ENCODE results near the gene UHRF1.
"Not testable (repeated sequence)": the region's sequence is repeated elsewhere in the genome, so short reads cannot be mapped to it uniquely, and the experiment has no call there.

The UHRF1 gene

DNA sequence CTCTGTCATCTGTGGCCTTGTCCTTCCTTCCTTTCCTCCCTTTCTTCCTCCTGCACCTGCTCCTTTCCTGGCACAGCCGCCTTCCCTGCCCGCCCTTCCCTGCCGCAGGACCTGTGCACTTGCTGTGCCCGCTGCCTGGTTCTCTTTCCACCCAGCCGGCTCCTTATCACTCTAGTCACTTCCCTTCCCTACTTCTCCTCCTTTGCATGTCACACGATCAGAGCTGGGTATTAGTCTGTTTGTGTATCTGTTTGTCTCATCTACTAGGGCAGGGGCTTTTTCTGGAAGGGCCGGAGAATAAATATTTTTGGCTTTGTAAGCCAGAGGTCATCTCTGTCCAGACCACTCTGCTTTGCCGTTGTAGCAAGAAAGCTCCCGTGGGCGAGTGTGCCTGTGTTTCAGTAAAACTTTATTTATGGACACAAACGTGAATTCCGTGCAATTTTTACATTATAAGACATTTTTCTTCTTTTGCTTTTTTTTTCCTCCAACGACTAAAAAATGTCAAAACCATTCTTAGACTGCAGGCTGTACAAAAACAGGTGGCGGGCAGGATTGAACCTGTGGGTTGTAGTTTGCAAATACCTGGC lies 65.7 kb downstream of the UHRF1 start:
- no peak for DNase-seq

- not testable (repeated sequence) for DNase-seq
Observed at GRCh38 chr19:4975601-4976000, 66.3 kb downstream of the UHRF1 start.

DNA sequence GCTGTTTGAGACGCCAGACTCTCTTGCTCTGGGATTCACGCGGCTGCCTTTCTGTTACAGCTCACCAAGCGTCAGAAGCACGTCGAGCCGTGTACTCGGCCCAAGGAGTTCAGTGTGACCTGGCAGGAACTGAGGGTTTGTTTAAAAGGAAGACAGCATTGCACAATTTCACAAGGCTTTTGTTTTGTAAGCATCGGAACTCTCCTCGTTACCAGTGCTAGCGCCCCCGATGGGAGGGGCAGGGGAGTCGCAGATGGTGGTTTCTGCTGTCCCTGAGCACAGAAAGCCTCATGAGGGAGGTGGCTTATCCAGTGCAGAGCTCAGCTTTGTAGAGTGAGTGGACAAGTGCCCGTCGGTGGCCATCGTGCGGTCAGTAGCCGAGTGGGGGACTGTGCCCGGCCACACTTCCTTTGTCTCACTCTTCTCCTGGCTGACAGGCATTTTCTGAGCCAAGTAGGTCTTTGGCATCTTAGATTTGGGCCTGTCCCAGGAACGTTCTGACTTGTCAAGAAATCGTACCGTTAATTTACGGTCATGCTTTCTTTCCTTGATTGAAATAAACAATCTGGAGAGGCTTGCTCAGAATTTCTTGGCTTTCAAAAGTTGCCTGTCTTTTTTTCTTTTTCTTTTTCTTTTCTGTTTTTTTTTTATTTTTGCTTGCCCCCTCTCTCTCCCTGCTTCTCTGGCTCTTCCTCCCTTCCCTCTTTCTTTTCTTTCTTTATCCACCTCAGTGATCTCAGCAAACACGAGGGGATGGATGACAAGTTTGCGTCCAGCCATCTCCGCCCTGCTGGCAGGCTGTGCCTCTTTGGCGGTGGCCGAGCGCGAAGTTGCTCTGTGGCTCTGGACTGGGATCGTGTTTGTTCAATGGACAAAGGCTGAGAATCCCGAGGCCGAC lies 67.3 kb downstream of the UHRF1 start:
- DNase-seq = no peak

DNA sequence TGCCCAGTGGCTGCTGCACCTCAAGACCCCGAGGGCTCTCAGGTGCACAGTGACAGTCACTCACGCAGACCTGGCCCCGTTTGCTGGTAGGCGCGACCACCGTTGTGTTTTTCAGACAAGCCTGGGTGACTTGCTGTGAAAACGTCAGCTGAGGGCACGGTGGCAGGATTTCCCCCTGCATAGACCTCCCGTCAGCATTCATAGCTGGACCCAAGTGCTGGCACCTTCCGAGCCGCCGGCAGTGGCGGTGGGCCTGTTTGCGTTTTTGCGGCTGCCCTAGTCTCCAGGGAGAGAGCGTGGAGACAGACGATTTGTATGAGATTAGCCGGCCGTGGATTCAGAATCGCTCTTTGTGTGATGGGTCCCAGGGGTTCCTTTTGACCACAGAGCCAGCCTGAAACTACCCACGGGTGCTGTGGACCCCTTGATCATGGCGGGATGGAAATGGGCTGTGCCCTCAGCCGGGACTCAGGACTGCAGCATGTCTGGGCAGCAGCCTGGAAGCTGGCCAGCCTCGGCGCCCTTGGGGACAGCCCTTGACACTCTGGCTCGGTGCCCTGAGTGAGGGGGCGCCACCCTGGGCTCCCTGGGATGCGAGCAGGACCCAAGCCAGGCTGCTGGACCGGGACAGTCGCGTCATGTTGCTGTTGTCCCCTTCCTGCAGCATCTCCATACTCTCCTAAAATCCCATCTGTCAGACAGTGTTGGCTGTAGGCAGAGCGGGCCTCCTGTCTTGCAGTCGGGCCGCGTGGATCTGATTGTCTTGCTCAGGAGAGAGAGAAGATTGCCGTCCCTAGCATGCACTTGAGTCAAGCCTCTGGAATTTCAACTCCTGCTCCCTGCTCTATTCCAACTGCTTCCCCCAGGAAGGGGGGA lies 68.2 kb downstream of the UHRF1 start:
- no peak for DNase-seq

DNA sequence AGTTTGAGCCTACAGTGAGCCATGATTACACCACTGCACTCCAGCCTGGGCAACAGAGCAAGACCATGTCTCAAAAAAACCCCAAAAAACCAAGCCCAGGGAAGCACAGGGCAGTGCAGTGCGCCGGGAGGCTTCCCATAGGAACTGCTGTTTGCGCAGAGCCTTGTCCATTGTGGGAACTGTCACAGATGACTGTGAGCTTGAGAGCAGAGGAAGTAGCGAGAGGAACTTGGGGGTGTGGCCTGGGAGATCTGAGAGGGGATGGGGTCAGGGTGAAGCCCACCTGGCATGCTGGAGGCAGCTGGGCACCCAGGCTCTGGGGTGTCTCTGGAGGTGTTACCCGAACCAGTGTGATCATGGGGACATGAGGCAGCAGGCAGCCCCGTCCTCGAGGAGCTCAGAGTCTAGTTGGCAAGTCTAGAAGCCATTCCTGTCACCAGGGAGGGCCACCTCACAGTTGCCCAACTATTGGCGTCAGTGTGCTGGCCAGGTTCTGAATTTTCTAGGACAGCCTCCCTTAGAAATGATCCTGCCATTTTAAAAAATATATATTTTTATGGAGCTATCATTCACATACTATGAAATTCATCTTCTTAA lies 70.0 kb downstream of the UHRF1 start:
- no peak for DNase-seq

DNA sequence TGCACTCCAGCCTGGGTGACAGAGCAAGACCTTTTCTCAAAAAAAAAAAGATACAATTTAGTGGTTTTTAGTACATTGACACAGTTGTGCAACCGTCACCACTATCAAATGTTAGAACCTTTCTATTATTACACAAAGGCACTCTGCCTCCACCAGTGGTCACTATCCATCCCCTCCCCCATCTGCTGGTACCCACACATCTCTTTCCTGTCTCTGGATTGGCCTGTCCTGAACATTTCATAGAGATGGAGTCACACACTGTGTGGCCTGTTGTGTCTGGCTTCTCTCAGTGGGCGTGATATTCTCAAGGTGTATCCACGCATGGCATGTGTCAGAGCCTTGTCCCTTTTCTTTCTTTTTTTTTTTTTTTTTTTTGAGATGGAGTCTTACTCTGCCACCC lies 70.8 kb downstream of the UHRF1 start:
- DNase-seq = no peak

GRCh38 chr19:4980838-4981680 lies 71.8 kb downstream of the UHRF1 start:
- no peak for DNase-seq

- DNase-seq = no peak
Observed at GRCh38 chr19:4981681-4981958, 72.3 kb downstream of the UHRF1 start.

DNA sequence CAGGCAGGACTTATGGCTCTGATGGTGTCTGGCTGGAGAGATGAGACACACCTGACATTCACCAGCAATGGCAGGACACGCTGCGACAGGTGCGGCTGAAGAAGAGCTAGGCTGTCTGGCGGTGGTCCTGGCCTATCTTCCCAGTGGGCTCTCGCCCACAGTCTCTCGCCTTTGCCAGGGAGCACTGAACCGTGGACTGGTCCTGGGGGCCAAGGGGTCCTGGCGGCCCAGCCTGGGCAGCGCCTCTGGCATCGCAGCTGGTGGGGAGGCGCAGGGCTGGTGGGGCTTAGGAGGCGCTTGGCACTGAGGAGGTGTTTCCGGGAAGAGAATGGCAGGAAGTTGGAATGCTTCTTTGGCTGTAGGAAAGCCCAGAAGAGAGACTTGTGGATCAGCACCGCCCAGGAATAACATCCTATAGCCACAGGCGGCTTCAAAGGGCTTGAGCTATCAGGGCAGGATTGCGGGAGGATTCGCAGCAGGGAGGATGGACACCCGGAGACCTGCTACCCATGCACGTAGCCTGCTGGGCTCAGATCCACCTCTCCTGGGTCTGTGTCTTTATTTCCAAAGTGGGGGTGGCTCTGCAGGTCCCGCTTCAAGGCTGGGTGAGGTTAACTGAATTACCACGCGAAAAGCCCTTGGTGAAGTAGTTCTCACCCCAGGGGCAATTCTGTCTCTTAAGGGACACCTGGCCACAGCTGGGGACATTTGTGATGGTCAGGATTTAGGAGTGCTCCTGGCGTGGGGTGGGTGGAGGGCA lies 74.2 kb downstream of the UHRF1 start:
- no peak for DNase-seq

DNA sequence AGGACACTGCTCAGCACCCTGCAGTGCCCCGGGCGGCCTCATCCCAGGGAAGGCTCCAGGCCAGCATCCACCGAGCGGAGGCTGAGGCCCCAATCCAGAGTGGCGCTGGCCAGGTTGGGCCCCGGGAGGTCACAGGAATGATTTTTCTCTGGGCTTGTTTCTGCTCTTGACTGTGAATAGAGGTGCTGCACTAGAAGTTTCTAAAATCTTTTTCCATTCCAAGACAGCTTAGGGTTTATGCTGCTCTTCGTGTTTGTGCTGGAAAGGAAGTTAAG lies 74.7 kb downstream of the UHRF1 start:
- no peak for DNase-seq

DNA sequence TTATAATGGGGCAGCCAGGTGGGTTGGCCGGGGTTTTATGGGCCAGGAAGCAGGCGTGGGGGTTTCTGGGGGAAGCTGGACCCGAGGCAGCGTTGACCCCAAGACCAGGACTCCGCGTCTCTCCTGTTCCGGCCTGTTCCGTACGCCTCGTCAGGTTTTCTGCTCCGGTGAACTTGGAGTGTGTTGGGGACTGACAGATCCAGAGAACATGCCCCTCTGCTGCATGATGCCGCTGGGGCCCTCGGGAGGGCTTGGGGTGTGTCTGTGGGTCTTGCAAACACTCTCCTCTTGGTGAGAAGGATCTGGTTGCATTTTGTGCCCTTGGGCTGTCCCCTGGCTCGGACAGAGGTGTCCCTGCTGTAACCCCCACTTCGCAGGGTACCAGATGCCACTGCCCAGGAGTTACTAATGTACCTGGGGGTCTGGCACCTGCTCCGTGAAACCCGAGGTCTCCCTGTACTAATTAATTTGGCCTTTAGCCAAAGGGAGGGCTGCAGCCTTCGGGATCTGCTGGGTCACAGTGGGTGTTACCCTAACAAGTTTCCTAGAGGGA lies 75.2 kb downstream of the UHRF1 start:
- no peak for DNase-seq

- no peak for DNase-seq
Observed at GRCh38 chr19:4985551-4985991, 76.3 kb downstream of the UHRF1 start.

DNA sequence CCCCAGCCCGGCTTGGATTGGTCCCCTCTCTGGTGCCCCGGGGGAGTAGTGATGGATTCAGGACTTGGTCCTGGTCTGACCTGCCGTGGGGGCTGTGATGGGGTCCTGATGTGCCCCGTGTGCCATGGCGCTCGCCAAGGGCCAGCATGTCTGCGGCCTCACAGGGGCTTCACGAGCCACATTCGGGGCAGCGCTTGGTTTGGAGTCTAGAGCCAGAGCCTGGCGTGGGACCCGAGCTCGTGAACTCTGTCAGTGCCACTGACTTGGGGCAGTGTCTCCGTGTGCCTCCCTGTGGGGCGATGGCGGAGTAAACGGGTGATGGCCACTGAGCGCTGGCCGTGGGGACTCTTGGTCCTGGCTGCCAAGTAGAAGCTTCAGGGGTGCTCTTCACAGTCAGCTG lies 76.8 kb downstream of the UHRF1 start:
- DNase-seq = no peak

- DNase-seq = no peak
Observed at GRCh38 chr19:4986471-4986891, 77.2 kb downstream of the UHRF1 start.

DNA sequence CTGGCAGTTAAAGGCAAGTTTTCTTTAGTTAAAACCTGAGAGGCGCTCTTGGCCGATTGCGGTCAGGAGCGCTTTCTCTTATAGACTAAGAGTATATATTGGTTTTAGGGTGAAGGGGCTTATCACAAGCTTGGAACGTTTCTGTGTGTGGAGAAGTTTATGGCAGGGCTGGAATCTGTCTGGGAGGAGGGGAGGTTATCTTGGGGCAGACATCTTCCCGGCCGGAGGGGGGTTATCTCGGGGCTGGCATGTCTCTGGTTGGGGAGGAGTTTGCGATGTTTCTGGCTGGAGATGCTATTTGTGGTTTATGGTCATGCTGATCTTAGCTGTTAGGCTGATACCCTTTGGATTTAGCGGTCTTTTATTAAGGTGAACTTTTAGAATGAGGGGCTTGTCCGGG lies 78.0 kb downstream of the UHRF1 start:
- DNase-seq = no peak

DNA sequence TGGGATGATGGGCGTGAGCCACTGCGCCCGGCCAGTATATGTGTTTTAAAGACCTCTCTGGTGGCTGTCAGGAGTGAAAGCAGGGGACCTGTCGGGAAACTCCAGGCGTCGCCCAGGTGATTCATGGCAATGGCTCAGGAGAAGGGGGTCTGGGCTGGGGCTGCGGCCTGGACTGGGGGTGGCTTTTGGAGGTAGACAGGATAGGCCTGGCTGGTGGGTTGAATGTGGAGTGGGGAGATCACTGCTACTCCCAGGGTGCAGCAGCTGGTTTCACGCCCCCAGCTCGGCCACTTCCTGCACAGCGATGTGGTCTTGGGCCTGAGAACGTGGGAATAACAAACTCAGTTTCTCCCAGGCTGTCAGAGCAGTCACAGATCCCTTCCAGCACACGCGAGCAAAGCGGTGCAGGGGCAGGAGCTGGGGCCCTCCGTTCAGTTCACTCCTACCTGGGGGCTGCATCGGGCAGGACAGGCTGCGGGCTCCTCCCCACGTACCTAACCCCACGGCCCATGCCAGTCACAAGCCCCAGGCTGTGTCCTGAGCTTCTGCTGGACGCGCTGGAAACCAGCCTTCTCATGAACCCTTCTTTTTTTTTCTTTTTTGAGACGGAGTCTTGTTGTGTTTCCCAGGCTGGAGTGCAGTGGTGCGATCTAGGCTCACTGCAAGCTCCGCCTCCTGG lies 78.5 kb downstream of the UHRF1 start:
- no peak for DNase-seq

- no peak for DNase-seq
Observed at GRCh38 chr19:4988770-4989251, 79.5 kb downstream of the UHRF1 start.

DNA sequence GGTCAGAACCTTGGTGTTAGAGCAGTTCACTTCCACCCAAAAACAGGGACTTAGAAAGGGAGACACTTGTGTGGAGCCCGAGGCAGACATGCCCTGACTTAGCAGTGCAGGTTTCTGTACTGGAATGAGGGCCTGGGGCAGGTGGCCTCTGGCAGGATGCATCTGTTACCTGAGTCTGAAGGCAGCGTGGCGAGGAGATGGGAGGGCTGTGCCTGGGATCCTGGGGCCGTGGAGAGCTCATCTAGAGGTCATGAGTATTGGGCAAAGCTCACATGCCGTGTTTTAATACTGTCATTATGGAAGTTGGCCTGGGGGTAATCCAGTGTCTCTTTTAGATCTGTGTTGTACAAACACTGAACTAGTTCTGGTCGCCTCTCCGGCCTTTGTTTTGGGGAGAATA lies 81.0 kb downstream of the UHRF1 start:
- no peak for DNase-seq

DNA sequence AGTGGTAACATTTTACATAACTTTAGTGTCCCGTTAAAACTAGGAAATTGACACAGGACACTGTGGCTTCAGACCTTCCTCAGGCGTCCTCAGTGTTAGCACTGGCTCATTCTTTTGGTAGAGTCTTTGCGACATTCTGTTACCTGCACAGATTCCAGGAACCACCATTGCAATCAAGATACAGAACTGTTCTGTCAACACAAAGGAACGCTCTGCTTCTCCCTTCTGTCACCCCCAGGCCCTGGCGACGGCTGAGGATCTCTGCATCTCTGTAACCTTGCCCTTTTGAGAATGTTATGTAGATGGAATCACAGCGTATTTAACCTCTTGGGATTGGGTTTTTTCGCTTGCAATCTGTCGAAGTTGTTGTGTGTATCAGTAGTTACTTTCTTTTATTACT lies 82.2 kb downstream of the UHRF1 start:
- DNase-seq = no peak

- DNase-seq = no peak
Observed at GRCh38 chr19:4991996-4992698, 82.8 kb downstream of the UHRF1 start.
